Epithelial cell of esophagus (primary cell): ENCODE data around the gene NR3C1.

Experiments
- DNase-seq: peaks from one replicate; pipeline ENCODE4 v3.0.0; 2010; ENCODE audit warnings: low read depth
- H3K4me3 ChIP-seq: 2 replicates; pipeline ENCODE4 v1.5.1; 2011; ENCODE audit warnings: mild to moderate bottlenecking, low read length, control low read depth
- TF ChIP-seq, protein P1 (sequence below): IDR thresholded peaks from 2 replicates; pipeline ENCODE4 v1.5.1; 2011; ENCODE audit warnings: low read depth, mild to moderate bottlenecking, low read length, control low read depth, inconsistent platforms; ENCODE audit not compliant: insufficient read depth; ENCODE audit errors: missing control alignments

Gene NR3C1

GRCh38 chr5:143233031-143233430 is 170.5 kb downstream of the NR3C1 start:
- no peak for DNase-seq
- no peak overlapping the region for H3K4me3 ChIP-seq
- TF ChIP-seq, protein P1, sequence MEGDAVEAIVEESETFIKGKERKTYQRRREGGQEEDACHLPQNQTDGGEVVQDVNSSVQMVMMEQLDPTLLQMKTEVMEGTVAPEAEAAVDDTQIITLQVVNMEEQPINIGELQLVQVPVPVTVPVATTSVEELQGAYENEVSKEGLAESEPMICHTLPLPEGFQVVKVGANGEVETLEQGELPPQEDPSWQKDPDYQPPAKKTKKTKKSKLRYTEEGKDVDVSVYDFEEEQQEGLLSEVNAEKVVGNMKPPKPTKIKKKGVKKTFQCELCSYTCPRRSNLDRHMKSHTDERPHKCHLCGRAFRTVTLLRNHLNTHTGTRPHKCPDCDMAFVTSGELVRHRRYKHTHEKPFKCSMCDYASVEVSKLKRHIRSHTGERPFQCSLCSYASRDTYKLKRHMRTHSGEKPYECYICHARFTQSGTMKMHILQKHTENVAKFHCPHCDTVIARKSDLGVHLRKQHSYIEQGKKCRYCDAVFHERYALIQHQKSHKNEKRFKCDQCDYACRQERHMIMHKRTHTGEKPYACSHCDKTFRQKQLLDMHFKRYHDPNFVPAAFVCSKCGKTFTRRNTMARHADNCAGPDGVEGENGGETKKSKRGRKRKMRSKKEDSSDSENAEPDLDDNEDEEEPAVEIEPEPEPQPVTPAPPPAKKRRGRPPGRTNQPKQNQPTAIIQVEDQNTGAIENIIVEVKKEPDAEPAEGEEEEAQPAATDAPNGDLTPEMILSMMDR, result no peak

- H3K4me3 ChIP-seq, result no peak overlapping the region
- TF ChIP-seq, protein P1, result no peak
- no peak for DNase-seq
Observed at GRCh38 chr5:143231973-143232812, 171.3 kb downstream of the NR3C1 start.

DNA sequence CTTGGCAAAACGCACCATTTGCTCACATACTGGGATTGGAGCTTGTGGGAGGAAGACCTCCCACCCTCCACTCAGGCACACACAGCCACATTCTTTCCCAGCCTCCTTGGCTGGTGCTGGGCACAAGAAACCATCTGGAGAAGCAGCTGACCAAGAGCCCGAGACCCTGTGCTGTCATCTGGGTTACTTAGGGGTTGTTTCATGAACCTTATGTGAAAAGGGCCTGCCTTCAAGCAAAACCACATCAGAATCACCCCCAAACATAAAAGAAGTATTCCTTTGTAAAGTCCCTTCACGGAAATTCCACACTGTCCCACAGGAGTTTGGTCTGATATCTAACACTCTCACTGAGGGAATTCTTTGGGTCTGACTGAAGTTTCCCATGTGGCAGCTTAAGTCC is 172.1 kb downstream of the NR3C1 start:
- H3K4me3 ChIP-seq, result no peak overlapping the region
- no peak for DNase-seq
- TF ChIP-seq, protein P1, result no peak

- TF ChIP-seq, protein P1, result no peak
- H3K4me3 ChIP-seq, result no peak overlapping the region
- DNase-seq, result no peak
Observed at GRCh38 chr5:143230676-143230996, 172.8 kb downstream of the NR3C1 start.

GRCh38 chr5:143229896-143230675 is 173.4 kb downstream of the NR3C1 start:
- TF ChIP-seq, protein P1, result no peak
- peak; percentile 46 for DNase-seq
- H3K4me3 ChIP-seq, result no peak overlapping the region

DNA sequence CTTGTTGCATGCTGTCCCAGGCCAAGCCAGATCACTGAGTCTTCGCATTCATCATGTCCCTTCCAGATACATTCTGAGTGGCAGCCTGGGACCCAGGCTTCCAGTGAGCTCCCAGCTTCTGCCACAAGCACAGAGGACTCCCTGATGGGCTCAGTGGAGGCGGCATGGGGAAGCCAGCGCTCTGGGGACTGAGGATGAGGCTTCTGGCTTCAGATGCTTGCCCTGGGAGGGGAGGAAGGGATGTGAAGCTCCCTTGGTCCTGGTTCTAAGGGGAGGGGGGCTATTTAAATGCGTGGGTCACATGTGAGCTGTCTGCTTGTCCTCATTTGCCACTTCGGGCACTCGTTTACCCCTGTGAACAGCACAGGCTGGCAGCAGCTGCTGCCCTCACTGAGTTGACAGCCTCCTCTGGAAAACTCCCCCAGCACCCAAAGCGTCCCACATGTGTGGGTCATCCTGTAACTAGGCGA is 174.0 kb downstream of the NR3C1 start:
- no peak overlapping the region for H3K4me3 ChIP-seq
- DNase-seq, result no peak
- TF ChIP-seq, protein P1, result no peak
